Right forelimb (tissue), 1 donor: ENCODE measurements around the gene CRADD.
"Not testable (repeated sequence)": the region's sequence is repeated elsewhere in the genome, so short reads cannot be mapped to it uniquely, and the experiment has no call there.

ENCODE experiments used
- DNase-seq: peaks from one replicate; pipeline ENCODE4 v3.0.0-alpha.2; 2018

The CRADD gene

DNA sequence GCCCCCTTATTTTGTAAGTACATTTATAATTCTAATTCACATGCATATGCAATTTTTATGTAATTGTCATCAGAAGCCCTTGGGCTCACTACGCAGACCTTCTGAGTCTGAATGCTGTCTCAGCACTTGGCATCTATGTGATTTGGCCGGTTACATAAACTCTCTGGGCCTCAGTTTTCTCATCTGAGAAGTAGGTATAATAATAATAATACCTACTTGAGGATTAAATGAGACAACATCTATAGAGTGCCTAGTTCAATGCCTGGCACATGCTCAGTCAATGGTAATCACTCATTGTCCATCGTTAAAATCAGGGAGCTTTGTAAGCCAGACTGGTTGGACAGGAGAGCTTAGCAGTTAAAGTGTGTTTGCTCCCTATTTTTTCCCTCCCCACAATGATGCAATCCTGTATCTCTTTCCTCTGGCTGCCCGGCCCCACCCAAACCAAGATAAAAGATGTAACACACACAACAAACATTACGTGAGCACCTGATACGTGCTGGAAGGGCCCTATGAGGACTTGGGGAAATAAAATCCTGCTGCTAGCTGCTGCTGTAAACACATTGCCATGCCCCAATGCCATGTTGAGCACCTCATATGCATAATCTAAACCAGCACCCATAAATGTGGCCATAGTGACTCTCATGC lies 235.0 kb downstream of the CRADD start:
- DNase-seq, result no peak

GRCh38 chr12:93913845-93914244 lies 236.7 kb downstream of the CRADD start:
- DNase-seq, result no peak

DNA sequence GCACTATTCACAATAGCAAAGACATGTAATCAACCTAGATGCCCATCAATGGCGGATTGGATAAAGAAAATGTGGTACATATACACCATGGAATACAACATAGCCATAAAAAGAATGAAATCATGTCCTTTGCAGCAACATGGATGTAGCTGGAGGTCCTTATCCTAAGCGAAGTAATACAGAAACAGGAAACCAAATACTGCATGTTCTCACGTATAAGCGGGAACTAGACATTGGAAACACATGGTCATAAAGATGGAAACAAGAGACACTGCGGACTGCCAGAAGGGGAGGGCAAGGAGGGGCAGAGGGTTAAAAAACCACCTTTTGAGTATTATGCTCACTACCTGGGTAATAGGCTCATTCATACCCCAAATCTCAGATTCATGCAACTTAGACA lies 237.1 kb downstream of the CRADD start:
- DNase-seq, result no peak

DNA sequence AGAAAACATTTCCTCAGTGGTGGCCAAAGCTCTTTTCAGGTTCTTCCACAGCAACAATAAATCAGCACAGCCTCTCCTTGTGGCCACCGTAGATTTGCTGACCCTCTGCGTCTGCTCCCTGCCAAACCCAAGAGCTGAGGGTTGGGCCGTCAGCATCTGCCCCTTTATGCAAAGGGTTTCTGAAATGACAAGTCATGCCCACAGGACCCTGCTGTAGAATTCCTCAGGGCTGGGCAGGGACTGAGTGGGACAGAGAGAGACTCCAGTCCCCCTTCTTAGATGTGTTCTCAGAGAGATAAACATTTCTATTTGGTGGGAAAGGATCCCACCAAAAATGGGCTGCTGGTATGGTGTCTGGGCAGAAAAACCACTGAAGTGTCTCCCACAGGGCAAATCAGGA lies 238.2 kb downstream of the CRADD start:
- DNase-seq, result no peak

GRCh38 chr12:93916402-93916801 lies 239.2 kb downstream of the CRADD start:
- DNase-seq, result no peak

DNA sequence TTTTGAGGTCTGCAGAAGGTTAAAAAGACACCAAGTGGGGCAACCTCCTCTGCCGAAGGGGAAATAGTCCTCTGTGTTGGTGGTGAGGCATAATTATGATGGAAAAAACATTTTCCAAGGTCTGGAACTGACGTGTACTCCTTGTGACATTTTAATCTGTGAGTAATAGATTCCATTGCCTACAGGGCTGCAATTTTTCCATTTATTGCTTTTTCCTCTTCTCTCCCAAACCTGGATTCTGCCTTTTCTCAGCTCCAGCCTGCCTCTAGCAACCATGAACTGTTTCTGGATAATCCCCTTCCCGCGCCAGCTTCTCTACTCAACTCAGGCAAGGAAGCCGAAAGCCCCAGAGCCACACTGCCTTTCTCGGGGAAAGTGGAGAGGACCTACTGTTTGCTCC lies 241.1 kb downstream of the CRADD start:
- no peak for DNase-seq

DNA sequence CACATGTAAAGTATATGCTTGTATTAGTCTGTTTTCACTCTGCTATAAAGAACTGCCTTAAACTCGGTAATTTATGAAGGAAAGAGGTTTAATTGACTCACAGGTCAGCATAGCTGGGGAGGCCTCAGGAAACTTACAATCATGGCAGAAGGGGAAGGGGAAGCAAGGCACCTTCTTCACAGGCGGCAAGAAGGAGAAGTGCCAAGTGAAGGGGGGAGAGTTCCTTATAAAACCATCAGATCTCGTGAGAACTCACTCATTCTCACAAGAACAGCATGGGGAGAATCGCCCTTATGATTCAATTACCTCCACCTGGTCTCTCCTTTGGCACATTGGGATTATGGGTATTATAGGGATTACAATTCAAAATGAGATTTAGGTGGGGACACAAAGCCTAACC lies 241.7 kb downstream of the CRADD start:
- no peak for DNase-seq

- no peak for DNase-seq
Measured at GRCh38 chr12:93921521-93921920, 244.3 kb downstream of the CRADD start.

DNA sequence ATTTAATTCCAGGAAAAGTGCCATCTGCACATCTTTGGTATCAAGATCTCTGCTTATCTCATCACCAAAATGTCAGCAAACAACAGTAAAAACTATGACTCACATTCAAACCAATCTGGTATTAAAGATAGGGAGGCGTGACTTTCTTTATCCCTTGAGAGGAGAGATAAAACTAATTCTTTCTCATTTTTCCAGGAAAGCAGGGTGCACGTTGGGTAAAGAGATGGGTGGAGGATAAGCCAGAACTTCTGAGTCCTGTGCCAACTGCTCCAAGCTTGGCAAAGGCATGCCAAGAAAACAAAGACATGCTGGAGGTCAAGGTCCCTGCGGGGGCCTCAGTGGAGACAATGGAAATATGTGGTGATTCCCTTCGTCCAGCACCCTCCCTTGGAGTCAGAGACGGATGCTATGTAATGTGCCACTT lies 245.4 kb downstream of the CRADD start:
- DNase-seq, result no peak

DNA sequence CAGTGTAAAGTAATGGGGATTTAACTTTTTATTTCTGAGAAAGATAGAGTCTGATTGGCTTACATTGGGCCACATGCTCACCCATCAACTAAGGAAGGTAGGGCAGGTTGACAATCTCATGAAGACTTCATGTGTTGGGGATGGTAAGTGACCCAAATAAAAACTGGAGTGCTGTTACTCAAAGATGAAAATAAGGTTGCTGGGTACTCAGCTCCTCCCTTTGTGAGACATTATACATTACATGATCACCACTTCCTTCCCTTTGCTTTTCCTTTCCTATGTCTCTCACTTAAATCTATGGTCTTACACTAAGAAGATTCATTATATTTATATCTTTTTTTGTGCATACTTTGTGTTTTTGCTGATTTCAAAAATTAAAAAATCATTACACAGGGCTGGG lies 247.2 kb downstream of the CRADD start:
- no peak for DNase-seq

DNA sequence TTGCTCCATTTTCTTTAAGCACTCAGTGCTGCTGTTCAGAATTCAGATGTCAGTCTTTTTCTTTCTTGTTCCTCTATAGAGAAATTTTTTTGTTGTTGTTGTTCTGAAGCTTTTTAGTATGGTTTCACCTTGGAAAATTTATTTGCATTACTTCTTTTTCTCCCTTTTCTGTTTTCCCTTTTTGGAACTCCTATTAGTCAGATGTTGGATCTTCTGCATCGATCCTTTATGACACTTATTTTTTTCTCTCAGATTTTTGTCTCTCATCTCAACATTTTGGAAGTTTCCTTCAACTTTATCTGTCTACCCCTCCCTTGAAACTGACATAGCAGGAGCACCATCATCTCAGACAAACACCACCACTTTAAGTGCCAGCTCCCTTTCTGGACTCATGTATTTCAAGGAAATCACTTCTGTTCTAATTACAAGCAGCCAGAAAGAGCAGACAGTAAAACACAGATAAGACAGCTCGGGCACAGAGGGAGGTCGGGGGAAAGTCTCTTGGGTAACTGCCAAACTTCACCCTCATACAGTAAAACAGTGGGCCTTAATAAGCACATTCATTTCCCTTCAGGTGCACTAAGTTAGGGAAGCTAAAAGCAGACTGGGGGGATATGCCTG lies 248.5 kb downstream of the CRADD start:
- no peak for DNase-seq

GRCh38 chr12:93926237-93926636 lies 249.1 kb downstream of the CRADD start:
- no peak for DNase-seq

DNA sequence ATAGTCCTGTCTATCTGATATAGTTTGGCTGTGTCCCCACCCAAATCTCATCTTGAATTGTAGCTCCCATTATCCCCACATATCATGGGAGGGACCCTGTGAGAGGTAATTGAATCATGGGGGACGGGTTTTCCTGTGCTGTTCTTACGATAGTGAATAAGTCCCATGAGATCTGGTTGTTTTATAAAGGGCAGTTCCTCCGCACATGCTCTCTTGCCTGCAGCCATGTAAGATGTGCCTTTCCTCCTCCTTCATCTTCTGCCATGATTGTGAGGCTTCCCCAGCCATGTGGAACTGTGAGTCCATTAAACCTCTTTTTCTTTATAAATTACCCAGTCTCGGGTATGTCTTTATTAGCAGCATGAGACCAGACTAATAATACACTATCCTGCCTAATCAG lies 251.9 kb downstream of the CRADD start:
- DNase-seq, result not testable (repeated sequence)

GRCh38 chr12:93937812-93938211 lies 260.6 kb downstream of the CRADD start:
- no peak for DNase-seq

DNA sequence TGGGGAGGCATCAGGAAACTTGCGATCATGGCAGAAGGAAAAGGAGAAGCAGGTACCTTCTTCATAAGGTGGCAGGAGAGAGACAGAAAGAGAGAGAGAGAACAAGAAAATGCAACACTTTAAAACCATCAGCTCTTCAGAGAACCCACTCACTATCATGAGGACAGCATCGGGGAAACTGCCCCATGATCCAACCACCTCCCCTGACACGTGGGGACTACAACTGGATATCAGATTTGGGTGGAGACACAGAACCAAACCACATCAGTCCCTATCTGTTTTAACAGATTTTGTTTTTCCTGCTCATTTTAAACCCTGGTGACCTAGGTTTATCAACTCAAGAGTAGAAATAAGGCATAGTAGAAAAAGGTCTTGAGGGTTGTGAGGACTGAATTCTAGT lies 261.1 kb downstream of the CRADD start:
- no peak for DNase-seq

GRCh38 chr12:93938931-93939330 lies 261.8 kb downstream of the CRADD start:
- DNase-seq, result no peak

DNA sequence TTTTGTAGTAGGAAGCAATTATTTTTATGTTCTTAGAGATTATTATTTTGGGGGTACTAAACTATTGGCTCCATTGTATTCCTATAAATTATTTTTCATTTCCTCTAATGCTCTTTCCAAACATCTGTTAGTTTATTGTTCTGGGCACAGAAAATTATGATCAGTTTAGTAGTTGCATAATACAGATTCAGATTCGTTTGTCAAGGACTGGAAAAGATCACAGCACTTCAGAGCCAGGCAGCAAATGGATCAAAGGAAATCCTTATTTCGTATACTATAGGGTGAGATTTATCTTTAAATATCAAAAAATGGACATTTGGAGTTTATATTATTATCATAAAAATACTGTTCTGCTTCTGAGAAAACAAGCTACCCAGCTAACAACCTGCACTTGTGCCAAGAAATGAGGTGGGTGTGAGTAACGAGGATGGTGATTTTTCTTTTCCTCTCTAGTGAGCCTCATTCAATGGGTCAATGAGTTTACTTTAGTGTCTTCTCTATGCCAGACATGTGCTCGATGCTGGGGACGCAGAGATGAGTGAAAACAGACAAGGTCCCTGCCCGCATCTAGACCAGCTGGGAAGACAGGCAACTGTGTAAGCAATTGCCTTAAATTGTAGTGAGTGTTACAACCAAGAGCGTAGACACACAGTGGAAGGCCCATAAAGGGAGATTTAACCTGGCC lies 262.6 kb downstream of the CRADD start:
- DNase-seq, result no peak

DNA sequence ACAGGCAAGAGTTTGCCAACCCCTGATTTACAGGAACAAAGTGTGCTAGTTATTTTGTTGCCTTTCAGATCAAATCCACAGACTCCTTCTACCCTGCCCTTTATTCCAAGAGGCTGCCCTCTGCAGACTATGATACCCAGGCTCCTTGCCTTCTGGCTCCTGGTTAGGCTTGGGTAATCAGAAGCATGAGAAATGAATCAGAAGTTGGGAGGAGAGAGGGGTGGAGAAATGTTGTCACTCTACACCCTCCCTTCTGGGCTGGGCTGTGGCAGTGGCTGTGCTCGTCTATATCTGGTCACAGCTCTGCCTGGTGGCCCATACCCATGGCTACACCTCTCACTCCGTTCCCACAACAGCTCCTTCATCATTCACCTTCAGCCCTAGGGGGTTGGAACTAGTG lies 266.6 kb downstream of the CRADD start:
- no peak for DNase-seq

DNA sequence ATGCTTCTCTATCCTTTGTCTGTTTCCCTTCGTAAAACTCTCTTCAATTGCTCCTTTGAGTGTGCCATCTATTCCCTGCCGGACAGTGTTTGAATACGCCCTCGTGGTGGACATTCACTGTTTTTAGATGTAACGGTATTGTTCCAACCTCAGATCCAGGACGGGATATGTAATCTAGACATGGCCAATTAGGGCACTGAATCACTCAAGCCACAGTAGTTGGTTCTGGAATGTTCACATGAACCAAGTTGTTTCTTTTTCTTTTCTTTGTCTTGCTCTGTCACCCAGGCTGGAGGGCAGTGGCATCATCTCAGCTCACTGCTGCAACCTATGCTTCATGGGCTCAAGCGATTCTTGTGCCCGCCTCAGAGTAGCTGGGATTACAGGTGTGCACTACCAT lies 267.0 kb downstream of the CRADD start:
- no peak for DNase-seq
